NT2/D1 (cell line): Measurements from ENCODE around the gene RUBCN.

Experiments used
- SUZ12 ChIP-seq: IDR thresholded peaks from 2 replicates; pipeline ENCODE4 v1.6.1; 2011; ENCODE audit not compliant: insufficient read length, insufficient read depth; ENCODE audit errors: extremely low read depth
- ZNF274 ChIP-seq: IDR thresholded peaks from 2 replicates; pipeline ENCODE4 v1.6.1; 2011; ENCODE audit warnings: mild to moderate bottlenecking, low read depth, low read length

GRCh38 chr3:197750396-197750831, 13.7 kb upstream of the RUBCN start:
- TF ChIP-seq ZNF274 (no peak), SUZ12 (no peak)
